Measurements from ENCODE around the gene CD300A. TPM values are rescaled to one million over a fixed set of nuclear protein-coding genes. Genes with fewer than 3 reads are reported as not detected.

The CD300A gene
- total RNA-seq, 1 experiment from 2014 or later, result 0.45 TPM

- Mint-ChIP-seq H3K4me1 (ENCODE audit: low read depth, unreplicated experiment) (peaks cover 35% of the 10 kb centered on the region), H3K4me3 (ENCODE audit: low read depth, unreplicated experiment) (peak overlapping the region; percentile 91), H3K9me3 (ENCODE audit: low read depth, unreplicated experiment) (no peaks in the 10 kb centered on the region), H3K27ac (ENCODE audit: unreplicated experiment) (peak overlapping the region; percentile 86), H3K27me3 (ENCODE audit: unreplicated experiment) (no peaks in the 10 kb centered on the region), H3K36me3 (ENCODE audit: insufficient read depth, unreplicated experiment) (peaks cover 36% of the 10 kb centered on the region)
- intact Hi-C loops (cut with micrococcal nuclease; ENCODE audit: unreplicated experiment), result no loop called here
- no peak for TF ChIP-seq CTCF (IDR thresholded peaks at IDR 0.05; ENCODE audit: unreplicated experiment)
- no TSS peak for BruUV-seq (replicated peaks)
- CTCF ChIA-PET, result no interaction called here
- DNase-seq, result no peak
Observed at GRCh38 chr17:74429604-74430384, 36.6 kb upstream of the CD300A start.

- Mint-ChIP-seq H3K27ac (ENCODE audit: unreplicated experiment) (peak overlapping the region; percentile 86), H3K4me1 (ENCODE audit: low read depth, unreplicated experiment) (peaks cover 39% of the 10 kb centered on the region), H3K36me3 (ENCODE audit: insufficient read depth, unreplicated experiment) (peaks cover 36% of the 10 kb centered on the region), H3K27me3 (ENCODE audit: unreplicated experiment) (no peaks in the 10 kb centered on the region), H3K4me3 (ENCODE audit: low read depth, unreplicated experiment) (peak overlapping the region; percentile 91), H3K9me3 (ENCODE audit: low read depth, unreplicated experiment) (no peaks in the 10 kb centered on the region)
- DNase-seq, result peak; percentile 19
- no peak for TF ChIP-seq CTCF (IDR thresholded peaks at IDR 0.05; ENCODE audit: unreplicated experiment)
- CTCF ChIA-PET, result interaction anchor here (0.9 to 1.0 kb wide), 2 partner anchors 13 to 51 kb away, joined by 3 to 5 read pairs; no protein-coding TSS in a partner anchor
- intact Hi-C loops (cut with micrococcal nuclease; ENCODE audit: unreplicated experiment), result no loop called here
- TSS peak; percentile 75 for BruUV-seq (replicated peaks)
Observed at GRCh38 chr17:74430385-74430705, 36.1 kb upstream of the CD300A start.

GRCh38 chr17:74430706-74431567, 35.5 kb upstream of the CD300A start:
- TF ChIP-seq CTCF (IDR thresholded peaks at IDR 0.05; ENCODE audit: unreplicated experiment), result no peak
- Mint-ChIP-seq H3K27ac (ENCODE audit: unreplicated experiment) (peak overlapping the region; percentile 86), H3K36me3 (ENCODE audit: insufficient read depth, unreplicated experiment) (peaks cover 36% of the 10 kb centered on the region), H3K27me3 (ENCODE audit: unreplicated experiment) (no peaks in the 10 kb centered on the region), H3K4me3 (ENCODE audit: low read depth, unreplicated experiment) (peak overlapping the region; percentile 91), H3K9me3 (ENCODE audit: low read depth, unreplicated experiment) (no peaks in the 10 kb centered on the region), H3K4me1 (ENCODE audit: low read depth, unreplicated experiment) (peaks cover 44% of the 10 kb centered on the region)
- CTCF ChIA-PET, result interaction anchor here (0.9 to 1.0 kb wide), 2 partner anchors 14 to 52 kb away, joined by 3 to 5 read pairs; no protein-coding TSS in a partner anchor
- intact Hi-C loops (cut with micrococcal nuclease; ENCODE audit: unreplicated experiment), result no loop called here
- DNase-seq, result peak; percentile 81
- no TSS peak for BruUV-seq (replicated peaks)

GRCh38 chr17:74431568-74432423, 34.6 kb upstream of the CD300A start, which contains the start of gene GPRC5C:
TSS of gene GPRC5C (plus strand) at chr17:74432088. CDS start at chr17:74439777, 7,689 bp downstream.
- CTCF ChIA-PET, result no interaction called here
- no peak for TF ChIP-seq CTCF (IDR thresholded peaks at IDR 0.05; ENCODE audit: unreplicated experiment)
- H3K4me1 Mint-ChIP-seq (ENCODE audit: low read depth, unreplicated experiment), result peaks cover 43% of the 10 kb centered on the region
- peak within 1 kb of the TSS; percentile 86 for H3K27ac Mint-ChIP-seq (ENCODE audit: unreplicated experiment)
- no peaks in the 10 kb centered on the region for H3K27me3 Mint-ChIP-seq (ENCODE audit: unreplicated experiment)
- H3K9me3 Mint-ChIP-seq (ENCODE audit: low read depth, unreplicated experiment), result no peaks in the 10 kb centered on the region
- peak within 1 kb of the TSS; percentile 91 for H3K4me3 Mint-ChIP-seq (ENCODE audit: low read depth, unreplicated experiment)
- BruUV-seq (replicated peaks), result no TSS peak
- H3K36me3 Mint-ChIP-seq (ENCODE audit: insufficient read depth, unreplicated experiment), result peaks cover 31% of the 10 kb centered on the region
- peak; percentile 84 for DNase-seq
- intact Hi-C loops (cut with micrococcal nuclease; ENCODE audit: unreplicated experiment), result no loop called here
